Skeletal muscle cell (primary cell): Measurements from ENCODE around the gene FZD8.
"Not testable (repeated sequence)": the region's sequence is repeated elsewhere in the genome, so short reads cannot be mapped to it uniquely, and the experiment has no call there.

Experiments
- DNase-seq: peaks from one replicate; pipeline ENCODE4 v3.0.0-alpha.2; 2010; ENCODE audit warnings: low read depth
- H3K4me3 ChIP-seq: 2 replicates; pipeline ENCODE4 v1.5.1; 2011; ENCODE audit warnings: low read depth, mild to moderate bottlenecking, control low read depth, low read length, moderate library complexity

The FZD8 gene, protein sequence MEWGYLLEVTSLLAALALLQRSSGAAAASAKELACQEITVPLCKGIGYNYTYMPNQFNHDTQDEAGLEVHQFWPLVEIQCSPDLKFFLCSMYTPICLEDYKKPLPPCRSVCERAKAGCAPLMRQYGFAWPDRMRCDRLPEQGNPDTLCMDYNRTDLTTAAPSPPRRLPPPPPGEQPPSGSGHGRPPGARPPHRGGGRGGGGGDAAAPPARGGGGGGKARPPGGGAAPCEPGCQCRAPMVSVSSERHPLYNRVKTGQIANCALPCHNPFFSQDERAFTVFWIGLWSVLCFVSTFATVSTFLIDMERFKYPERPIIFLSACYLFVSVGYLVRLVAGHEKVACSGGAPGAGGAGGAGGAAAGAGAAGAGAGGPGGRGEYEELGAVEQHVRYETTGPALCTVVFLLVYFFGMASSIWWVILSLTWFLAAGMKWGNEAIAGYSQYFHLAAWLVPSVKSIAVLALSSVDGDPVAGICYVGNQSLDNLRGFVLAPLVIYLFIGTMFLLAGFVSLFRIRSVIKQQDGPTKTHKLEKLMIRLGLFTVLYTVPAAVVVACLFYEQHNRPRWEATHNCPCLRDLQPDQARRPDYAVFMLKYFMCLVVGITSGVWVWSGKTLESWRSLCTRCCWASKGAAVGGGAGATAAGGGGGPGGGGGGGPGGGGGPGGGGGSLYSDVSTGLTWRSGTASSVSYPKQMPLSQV

DNA sequence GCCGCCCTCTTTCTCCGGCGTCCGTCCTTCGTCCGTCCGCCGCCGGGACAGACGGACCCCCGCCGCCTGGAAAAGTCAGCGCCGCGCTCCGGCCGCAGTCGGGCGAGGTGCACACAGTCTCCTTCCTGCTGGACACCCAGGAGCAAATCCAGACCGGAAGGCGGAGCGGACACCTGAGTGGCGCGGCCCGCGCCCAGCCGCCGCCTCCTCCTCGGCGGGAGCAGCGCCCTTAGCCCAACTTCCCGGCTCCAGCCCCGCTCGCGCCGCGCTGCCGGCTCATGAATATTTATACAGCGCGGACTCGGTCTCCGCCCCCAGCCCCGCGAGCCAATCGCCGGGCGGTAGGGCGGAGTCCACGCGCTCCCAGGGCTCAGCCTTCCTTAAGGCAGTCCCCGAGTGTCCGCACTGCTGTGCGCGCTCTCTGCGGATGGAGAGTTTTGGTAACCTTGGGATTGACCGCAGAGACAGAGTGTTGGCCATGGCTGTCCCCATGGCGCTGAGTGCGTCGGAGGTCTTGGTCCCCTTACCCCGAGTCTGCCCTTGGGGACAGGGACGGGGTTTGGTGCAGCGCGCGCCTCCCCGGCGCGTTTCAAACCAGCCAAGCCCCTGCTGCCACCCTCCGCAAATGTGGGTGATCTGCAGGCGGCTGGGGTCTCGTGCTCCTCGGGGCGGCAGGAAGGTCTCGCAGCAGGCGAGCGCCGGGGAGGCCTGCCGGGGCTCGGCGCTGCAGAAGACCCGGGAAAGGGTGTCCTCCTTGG is at the start of gene FZD8:
FZD8 (minus strand) TSS at position 262 of the 758 bp plus-strand sequence. CDS start 867 bp downstream, outside the sequence.
- peak within 1 kb of the TSS; percentile 51 for H3K4me3 ChIP-seq
- DNase-seq, result peak; percentile 76

DNA sequence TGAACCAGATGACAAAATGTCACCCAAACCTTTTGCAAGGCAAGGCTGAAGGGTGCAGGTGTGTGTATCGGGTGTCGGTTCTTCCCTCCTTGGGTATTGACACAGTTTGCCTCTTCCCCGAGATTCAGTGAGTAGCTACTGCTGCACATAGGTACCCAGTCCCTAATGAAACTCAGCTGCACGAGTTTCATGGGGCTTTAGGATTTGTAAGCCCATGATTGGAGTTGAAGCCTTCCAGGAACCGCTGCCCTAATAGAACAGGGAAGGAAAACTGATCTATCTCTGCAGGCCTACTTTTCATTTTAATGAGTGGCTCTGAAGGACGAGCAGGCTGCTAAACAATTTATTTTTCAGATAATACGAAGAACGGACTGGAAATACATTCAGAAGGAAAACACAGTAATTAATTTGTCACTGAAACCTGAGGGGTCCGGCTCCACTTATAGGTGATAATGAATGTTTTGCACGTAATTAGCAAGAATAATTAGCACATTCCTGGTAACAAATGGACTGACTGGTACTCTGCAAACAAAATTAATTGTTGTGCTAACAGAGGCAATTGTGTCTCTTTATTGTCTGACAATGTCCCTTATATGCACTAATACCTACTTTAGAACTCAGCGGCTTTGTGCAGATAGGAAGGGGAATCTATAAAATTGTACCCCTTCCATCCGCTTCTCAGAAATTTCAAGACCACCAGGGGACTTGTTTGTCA is 49.6 kb upstream of the FZD8 start:
- DNase-seq, result no peak
- no peak overlapping the region for H3K4me3 ChIP-seq

DNA sequence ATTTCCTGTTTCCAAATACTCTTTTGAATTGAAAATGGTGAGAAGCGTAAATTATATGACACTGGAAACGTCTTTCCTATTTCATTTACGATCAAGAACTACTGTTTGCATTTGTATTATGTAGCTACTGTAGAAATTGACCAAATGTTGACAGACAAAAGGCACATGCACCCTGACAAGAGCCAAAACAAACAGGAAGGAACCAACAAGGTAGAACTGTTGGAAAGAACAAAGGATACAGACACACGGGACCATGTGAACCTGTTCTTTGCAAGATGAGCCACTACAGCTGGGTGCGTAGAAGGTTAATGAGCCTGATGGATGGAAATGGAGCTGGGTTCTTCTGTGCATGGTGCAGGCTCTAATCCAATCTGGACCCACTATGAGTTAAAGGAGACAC is 48.4 kb upstream of the FZD8 start:
- no peak overlapping the region for H3K4me3 ChIP-seq
- DNase-seq, result no peak

DNA sequence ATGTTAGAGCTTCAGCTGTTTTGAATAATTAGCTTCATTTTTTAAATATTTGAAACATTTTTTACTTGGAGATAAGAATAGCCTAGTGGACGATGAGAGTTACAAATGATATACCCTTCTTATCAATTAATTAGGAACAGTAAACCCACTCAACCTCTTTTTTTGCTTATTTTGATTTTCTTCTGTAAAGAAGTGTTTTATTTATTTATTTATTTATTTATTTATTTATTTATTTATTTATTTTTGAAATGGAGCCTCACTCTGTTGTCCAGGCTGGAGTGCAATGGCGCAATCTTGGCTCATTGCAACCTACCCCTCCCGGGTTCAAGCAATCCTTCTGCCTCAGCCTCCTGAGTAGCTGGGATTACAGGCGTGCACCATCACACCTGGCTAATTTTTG is 43.8 kb upstream of the FZD8 start:
- not testable (repeated sequence) for H3K4me3 ChIP-seq, DNase-seq

DNA sequence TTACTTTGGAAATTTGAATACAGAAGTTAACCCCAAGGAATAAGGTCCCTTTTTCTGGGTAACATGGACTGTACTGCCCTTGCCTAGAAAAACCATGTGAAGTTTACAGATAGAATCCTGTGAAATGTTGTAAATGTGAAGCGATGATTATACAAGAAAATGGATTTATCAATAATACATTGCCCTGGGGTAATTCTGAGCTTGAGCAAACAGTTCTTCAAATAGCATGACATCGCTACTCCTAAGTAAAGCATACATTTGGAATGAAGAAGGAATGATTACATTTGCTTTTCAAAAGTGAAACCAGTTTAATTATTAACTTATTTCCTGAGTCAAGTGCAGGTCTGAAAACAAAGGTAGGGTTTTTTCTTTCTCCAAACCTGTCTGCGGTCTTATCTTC is 43.3 kb upstream of the FZD8 start:
- no peak for DNase-seq
- H3K4me3 ChIP-seq, result no peak overlapping the region

DNA sequence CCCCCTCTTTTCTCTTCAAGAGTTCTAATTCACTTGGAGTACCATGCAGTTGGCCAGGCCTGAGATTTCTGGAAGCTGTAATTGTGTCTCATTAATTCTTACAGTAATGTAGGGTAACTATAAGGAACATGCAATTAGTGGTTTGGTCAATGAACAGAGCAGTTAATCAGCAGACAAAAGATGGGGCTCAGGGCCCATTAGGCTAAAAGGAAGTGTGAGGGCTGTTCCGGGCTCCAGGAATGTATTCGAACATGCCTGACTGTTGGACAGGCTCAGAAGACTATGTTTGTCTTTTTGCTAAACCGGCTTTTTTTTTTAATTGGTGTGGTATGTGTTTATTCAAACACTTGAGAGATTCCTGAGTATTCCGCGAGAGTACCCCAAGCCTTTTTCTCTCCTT is 42.5 kb upstream of the FZD8 start:
- DNase-seq, result no peak
- no peak overlapping the region for H3K4me3 ChIP-seq

DNA sequence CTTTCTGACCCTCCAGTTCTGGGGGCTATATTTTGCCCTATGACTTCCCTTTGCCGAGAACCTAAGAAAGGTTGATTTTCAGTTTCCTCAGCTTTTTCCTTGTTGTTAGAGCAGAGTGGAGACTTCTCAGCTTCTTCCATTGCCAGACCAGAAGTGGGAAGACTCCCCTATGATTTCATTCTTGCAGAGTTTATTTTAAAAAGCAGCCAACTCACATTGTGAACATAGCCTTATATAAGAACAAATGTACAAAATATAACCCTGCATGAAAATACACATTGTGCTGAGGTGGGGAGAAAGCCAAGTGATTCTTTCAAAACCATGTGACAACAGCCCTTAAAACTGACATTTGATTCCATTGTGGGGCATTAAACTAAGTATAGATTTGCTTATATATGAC is 33.8 kb upstream of the FZD8 start:
- no peak for DNase-seq
- no peak overlapping the region for H3K4me3 ChIP-seq

DNA sequence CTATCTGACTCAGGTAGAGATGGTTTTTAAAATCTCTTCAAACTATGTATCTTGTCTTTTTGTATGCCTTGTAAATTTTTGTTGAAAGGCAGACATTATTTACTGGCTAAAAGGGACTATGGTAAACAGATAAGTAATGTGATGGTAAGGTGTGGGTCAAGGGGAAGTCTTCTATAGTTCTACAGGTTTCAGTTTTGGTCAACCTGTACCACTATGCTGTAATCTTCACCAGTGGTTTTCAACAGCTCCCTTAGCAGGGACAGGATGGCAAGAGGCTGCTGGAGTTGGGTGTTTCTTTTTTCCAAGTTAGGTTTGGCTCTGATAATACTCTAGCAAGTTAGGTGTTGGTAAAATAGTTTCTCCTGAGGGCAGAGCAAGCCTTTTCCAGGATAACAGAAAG is 32.7 kb upstream of the FZD8 start:
- no peak overlapping the region for H3K4me3 ChIP-seq
- DNase-seq, result no peak

DNA sequence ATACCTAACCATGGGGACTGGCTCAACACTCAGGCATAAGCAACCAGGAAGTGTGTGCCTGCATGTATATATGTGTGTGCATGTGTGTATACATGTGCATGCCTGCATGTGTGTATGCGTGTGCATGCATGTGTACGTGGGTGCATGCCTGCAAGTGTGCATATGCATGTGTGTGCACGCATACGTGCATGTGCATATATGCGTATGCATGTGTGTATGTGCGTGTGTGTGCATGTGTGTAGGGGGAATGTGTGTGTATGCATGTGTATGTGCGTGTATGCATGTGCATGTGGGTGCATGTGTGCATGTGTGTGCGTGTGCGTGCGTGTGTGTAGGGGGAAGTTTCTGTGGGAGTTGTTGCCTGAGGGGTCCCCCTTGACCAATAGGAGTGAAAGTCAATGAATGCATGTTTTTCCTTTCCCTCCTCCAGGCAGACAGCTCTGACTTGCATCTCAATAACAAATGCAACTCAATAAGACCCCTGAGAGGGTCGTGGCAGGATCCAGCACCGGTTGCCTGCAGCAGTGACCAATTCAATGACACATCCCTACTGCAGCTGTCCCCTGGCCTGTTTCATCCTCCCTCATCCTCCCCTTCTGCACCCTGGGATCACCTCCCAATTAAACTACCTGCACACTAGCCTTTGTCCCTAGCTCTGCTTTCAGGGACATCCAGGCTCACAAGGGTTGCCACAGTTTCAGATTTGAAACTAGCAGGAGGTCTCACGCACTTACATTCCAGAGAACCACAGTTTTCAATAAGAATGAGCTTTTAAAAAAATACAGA is 27.0 kb upstream of the FZD8 start:
- no peak overlapping the region for H3K4me3 ChIP-seq
- DNase-seq, result no peak

DNA sequence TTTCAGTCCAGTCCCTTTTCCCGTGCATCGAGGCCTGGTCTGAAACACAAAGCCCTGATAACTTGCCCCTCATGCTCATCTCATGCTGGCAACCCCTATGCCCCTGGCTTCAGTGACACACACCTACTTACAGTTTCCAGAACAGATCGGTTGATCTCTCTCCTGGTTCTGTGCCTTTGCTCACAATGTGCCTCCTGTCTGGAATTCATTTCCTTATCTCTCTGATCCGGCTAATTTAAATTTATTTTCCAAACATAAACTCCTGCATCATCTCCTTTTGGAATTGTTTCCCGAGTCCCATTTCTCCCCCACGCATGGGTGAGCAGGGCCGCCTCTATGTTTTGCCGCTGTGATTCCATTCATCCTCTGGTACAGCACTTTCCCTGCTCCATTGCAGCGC is 25.9 kb upstream of the FZD8 start:
- DNase-seq, result no peak
- no peak overlapping the region for H3K4me3 ChIP-seq

DNA sequence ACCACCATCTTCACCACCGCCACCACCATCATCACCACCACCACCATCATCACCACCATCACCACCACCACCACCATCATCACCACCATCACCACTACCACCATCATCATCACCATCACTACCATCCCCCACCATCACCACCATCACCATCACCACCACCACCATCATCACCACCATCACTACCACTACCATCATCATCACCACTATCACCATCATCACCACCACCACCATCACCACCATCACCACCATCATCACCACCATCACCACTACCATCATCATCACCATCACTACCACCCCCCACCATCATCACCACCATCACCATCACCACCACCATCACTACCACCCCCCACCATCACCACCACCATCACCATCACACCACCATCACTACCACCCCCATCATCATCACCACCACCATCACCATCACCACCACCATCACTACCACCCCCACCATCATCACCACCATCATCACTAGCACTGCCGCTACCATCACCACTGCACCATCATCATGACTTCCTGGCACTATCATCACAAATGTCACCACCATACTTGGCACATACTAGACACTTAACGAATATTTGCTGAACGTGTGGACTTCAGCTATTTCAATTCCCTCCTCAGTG is 25.3 kb upstream of the FZD8 start:
- H3K4me3 ChIP-seq, result no peak overlapping the region
- DNase-seq, result no peak

DNA sequence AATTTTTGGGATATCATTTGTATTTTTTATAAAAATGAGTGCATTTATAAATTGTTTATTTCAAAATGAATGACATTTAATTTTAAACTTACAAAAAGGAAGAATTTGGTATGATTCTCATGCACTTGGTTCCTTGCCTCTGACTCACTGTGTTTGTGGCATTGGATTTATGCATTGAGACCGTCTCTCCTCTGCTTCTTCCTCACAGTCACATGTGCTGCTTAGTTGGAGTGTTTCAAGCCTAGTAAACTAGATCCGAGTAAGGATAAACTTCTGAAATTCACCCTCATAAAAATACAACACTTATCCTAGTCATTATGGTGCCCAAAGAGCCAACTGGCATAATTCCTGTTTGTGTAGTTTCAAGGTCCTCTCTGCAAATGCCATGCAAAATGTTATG is 19.1 kb upstream of the FZD8 start:
- H3K4me3 ChIP-seq, result no peak overlapping the region
- DNase-seq, result no peak

DNA sequence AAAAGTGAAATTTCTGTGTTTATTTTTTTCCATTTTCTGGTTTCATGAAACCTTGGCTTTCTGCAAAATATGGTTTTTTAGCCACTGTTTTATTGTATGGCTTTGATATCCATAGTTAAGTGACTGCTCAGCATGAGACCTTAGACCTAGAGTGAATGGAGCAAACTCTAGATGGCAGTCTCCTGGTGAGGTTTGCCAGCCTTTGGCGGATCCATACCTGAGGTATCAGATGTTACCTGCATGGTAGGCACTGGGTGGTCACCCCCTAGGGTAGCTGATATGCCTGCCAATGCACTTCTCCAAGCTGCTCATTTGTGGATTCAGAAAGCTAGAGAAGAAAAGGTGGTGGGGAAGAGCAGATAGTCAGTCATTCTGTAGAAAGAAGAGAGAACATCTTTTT is 17.4 kb upstream of the FZD8 start:
- H3K4me3 ChIP-seq, result no peak overlapping the region
- no peak for DNase-seq

DNA sequence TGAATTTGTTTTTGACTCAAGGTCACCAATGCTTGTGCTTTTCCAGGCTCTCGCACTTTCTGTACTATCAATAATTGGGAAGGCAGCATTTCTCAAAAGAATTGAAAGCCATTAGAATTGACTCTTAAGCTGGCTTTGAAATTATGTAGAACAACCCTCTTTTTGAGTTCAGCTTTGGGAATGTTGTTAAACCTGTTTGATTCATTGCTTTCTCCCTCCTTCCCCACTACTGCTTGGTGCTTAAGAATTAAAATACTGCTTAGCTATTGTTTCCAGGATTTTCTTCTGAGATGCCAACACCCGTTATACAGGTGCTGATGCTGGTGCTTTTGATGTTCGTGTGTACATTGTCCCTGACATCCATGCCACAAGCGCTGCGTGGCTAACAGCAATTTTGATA is 15.5 kb upstream of the FZD8 start:
- DNase-seq, result no peak
- no peak overlapping the region for H3K4me3 ChIP-seq

DNA sequence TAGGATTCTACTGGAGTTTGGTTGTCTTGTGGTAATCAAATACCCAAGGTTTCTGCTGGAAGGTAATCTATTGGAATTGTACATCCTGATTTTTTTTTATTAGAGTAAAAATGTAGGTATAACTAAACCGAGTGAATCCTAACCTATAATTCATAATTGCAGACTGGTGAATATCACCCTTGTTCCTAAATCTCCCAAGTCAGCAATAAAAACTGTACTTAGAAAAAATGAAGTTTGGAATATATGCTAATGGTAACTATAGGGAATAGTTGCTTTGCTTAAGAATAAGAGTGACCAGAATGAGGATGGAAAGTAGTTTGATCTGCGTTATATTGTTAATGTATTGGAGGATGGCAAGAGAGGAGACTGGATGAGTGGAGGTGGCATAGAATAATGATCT is 10.7 kb upstream of the FZD8 start:
- DNase-seq, result no peak
- H3K4me3 ChIP-seq, result no peak overlapping the region

DNA sequence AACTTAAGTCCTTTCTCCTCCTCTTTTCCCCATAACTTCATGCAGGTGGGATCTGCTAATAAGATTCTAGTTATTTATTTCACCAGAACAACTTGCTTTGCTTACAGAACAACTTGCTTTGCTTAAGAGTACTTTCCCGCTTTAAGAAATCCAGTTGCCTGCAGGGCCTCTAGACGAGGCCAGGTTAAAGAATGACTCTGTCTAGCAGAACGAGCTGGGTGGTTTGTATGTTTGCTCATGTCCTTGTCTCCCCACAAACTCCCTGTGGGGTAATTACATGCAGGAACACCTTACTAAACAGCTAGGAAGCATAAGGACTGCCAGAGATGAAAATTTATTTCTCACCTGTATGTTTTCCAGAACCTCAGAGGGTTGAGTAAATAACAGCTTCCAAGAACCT is 8.8 kb upstream of the FZD8 start:
- DNase-seq, result no peak
- no peak overlapping the region for H3K4me3 ChIP-seq

DNA sequence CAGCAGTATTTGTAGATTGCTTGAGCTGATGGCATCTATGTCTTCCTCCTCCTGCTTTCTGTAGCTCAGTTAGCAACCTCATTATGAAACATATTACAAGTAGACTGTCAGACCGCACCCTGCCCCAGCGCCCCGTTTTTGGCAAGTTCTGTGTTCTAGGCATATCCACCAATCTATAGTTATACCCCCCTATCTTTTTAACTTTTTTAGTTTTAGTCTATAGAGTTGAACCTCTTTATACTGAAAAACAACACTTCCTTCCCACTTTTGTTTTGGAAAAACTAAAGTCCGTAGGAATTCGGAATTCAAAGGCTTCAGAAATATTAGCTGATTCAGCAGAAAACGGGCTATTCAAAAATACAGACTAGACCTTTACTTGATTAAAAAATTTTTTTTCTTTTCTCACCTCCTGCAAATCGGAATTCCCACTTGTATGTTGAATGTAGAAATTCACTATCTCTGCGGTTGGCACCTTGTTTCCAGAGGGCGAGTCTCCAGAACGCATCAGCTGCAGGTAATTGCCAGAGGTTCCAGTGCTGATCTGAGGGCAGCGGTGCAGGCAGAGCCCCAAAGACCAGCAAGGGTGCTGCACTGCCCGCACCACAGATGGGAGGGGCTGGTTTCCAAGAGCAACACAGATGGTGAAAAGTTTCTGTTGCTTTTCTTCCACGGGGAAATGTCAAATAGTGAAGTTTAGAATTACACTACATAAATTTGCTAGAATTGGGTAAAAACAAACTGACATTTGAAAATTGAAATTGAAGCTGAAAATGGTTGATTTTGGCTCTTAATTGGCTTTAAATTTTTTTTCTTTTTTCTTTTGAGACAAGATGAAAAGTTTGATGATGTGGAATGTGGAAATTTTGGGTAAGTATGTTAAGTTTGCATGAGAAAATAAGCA is 2.2 kb upstream of the FZD8 start:
- DNase-seq, result no peak
- peak overlapping the region; percentile 51 for H3K4me3 ChIP-seq
